HEK293T (cell line): ENCODE results near the gene BCR.

ENCODE experiments used
- CTBP1 ChIP-seq: fragments of 450-650 bp; IDR thresholded peaks from 2 replicates; pipeline ENCODE4 v1.6.1; 2016; ENCODE audit warnings: borderline replicate concordance
- FOXA1 ChIP-seq: fragments of 450-650 bp; IDR thresholded peaks from 2 replicates; pipeline ENCODE4 v1.6.1; 2016; ENCODE audit warnings: mild to moderate bottlenecking
- FOXK2 ChIP-seq: fragments of 450-650 bp; IDR thresholded peaks from 2 replicates; pipeline ENCODE4 v1.6.1; 2016; ENCODE audit warnings: mild to moderate bottlenecking
- FOXM1 ChIP-seq: fragments of 450-650 bp; IDR thresholded peaks from 2 replicates; pipeline ENCODE4 v1.6.1; 2017; ENCODE audit warnings: mild to moderate bottlenecking, borderline replicate concordance
- SP1 ChIP-seq: fragments of 450-650 bp; IDR thresholded peaks from 2 replicates; pipeline ENCODE4 v1.6.1; 2017
- ZNF384 ChIP-seq: fragments of 450-650 bp; IDR thresholded peaks from 2 replicates; pipeline ENCODE4 v1.6.1; 2016

GRCh38 chr22:23292453-23293350, 112.4 kb downstream of the BCR start:
- no peak for TF ChIP-seq CTBP1
- TF ChIP-seq ZNF384, result no peak
- TF ChIP-seq FOXM1, result no peak
- no peak for TF ChIP-seq FOXK2
- TF ChIP-seq SP1, result no peak
- no peak for TF ChIP-seq FOXA1
